Measurements from ENCODE around the gene SLC38A11.
A peak's percentile ranks its signal among the peaks of the same experiment; 100 is the strongest.

Gene SLC38A11

DNA sequence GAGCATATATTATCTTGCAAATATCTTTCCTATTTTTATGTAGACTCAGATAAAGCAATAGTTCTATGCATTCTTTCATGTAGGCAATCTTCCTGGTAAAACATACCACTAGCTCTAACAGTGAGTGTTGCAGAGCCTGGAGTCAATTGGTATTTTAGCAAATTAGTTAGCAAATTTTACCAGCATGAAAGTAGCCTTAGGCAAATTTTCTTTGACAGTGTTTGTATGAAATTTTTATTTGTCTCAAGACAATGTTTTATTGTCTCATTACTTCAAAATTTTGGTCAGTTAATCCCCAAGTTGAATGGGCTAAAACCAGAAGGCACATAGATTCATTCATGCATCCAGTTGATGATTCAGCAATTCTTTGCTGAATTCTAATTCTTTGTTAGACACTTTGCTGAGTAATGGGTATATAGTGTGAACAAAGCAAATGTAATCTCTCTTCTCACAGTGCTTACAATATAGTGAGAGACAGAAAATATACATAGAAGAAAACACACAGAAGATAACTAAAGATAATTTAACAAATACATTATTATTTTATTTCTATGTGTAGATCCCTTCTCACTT, 27.1 kb downstream of the SLC38A11 start:
- CTCF ChIA-PET: interaction anchor here (1.0 to 1.1 kb wide), 2 partner anchors 8 to 190 kb away, joined by 4 to 6 read pairs; no protein-coding TSS in a partner anchor
- H3K27ac ChIP-seq (ENCODE audit: extremely low read depth, low read depth, low read length): no peak overlapping the region
- TF ChIP-seq ZNF670 (tag by site-specific recombination; IDR thresholded peaks at IDR 0.05; ENCODE audit: low read depth) (no peak), IKZF3 (tag by site-specific recombination; IDR thresholded peaks at IDR 0.05) (no peak), OVOL3 (tag by site-specific recombination; IDR thresholded peaks at IDR 0.05) (no peak), WT1 (tag by site-specific recombination; IDR thresholded peaks at IDR 0.05) (no peak)
- TF ChIP-seq, protein P1, sequence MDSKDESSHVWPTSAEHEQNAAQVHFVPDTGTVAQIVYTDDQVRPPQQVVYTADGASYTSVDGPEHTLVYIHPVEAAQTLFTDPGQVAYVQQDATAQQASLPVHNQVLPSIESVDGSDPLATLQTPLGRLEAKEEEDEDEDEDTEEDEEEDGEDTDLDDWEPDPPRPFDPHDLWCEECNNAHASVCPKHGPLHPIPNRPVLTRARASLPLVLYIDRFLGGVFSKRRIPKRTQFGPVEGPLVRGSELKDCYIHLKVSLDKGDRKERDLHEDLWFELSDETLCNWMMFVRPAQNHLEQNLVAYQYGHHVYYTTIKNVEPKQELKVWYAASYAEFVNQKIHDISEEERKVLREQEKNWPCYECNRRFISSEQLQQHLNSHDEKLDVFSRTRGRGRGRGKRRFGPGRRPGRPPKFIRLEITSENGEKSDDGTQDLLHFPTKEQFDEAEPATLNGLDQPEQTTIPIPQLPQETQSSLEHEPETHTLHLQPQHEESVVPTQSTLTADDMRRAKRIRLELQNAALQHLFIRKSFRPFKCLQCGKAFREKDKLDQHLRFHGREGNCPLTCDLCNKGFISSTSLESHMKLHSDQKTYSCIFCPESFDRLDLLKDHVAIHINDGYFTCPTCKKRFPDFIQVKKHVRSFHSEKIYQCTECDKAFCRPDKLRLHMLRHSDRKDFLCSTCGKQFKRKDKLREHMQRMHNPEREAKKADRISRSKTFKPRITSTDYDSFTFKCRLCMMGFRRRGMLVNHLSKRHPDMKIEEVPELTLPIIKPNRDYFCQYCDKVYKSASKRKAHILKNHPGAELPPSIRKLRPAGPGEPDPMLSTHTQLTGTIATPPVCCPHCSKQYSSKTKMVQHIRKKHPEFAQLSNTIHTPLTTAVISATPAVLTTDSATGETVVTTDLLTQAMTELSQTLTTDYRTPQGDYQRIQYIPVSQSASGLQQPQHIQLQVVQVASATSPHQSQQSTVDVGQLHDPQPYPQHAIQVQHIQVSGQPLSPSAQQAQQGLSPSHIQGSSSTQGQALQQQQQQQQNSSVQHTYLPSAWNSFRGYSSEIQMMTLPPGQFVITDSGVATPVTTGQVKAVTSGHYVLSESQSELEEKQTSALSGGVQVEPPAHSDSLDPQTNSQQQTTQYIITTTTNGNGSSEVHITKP (tag by site-specific recombination; IDR thresholded peaks at IDR 0.05): no peak

DNA sequence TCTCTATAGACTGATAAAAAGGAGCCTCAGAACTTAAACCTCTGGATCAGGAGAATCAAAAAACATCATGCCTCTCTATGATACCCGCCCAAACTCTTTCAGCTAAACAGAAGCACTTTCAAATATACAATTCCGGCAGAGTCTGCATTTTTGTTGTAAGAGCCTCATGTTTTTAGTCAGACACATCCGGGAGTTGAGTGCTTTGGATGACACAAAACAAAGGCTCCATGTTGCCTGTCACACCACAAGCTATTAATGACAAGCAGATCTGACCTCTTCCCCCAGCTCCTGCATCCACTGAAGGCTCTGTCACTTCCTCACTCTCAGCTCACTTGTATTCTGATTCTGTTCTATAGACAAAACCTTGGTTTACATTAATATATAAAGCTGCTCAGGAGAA, 33.2 kb downstream of the SLC38A11 start:
- TF ChIP-seq ZNF610 (tag by site-specific recombination; IDR thresholded peaks at IDR 0.05; ENCODE audit: borderline replicate concordance): no peak
- TF ChIP-seq, protein P2, sequence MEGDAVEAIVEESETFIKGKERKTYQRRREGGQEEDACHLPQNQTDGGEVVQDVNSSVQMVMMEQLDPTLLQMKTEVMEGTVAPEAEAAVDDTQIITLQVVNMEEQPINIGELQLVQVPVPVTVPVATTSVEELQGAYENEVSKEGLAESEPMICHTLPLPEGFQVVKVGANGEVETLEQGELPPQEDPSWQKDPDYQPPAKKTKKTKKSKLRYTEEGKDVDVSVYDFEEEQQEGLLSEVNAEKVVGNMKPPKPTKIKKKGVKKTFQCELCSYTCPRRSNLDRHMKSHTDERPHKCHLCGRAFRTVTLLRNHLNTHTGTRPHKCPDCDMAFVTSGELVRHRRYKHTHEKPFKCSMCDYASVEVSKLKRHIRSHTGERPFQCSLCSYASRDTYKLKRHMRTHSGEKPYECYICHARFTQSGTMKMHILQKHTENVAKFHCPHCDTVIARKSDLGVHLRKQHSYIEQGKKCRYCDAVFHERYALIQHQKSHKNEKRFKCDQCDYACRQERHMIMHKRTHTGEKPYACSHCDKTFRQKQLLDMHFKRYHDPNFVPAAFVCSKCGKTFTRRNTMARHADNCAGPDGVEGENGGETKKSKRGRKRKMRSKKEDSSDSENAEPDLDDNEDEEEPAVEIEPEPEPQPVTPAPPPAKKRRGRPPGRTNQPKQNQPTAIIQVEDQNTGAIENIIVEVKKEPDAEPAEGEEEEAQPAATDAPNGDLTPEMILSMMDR (tag by site-specific recombination; IDR thresholded peaks at IDR 0.05): no peak
- H3K36me3 ChIP-seq (ENCODE audit: control insufficient read depth in 2 of 2, insufficient read depth in 1 of 2, low read length in 2 of 2): no peaks in the 10 kb centered on the region
- no peak overlapping the region for H3K4me3 ChIP-seq (ENCODE audit: low read depth, low read length)
- H3K4me1 ChIP-seq (ENCODE audit: control insufficient read depth, insufficient read depth, low read length): no peaks in the 10 kb centered on the region
- no peak overlapping the region for H3K27ac ChIP-seq (ENCODE audit: extremely low read depth, low read depth, low read length)
- CTCF ChIA-PET: interaction anchor here (0.5 to 1.7 kb wide), 3 partner anchors 9 to 141 kb away, joined by 4 to 11 read pairs (median 4); no protein-coding TSS in a partner anchor
- POLR2A ChIA-PET: no interaction called here
- H3K9me3 ChIP-seq (ENCODE audit: control insufficient read depth, insufficient read depth, low read depth, low read length): no peaks in the 10 kb centered on the region

More for the DNA sequence above, 27.1 kb downstream of the SLC38A11 start:
- Histone ChIP-seq H3K9me3 (ENCODE audit: control insufficient read depth, insufficient read depth, low read depth, low read length) (no peaks in the 10 kb centered on the region), H3K36me3 (ENCODE audit: control insufficient read depth in 2 of 2, insufficient read depth in 1 of 2, low read length in 2 of 2) (no peaks in the 10 kb centered on the region), H3K4me1 (ENCODE audit: control insufficient read depth, insufficient read depth, low read length) (no peaks in the 10 kb centered on the region), H3K4me3 (ENCODE audit: low read depth, low read length) (no peak overlapping the region)
- POLR2A ChIA-PET: no interaction called here

DNA sequence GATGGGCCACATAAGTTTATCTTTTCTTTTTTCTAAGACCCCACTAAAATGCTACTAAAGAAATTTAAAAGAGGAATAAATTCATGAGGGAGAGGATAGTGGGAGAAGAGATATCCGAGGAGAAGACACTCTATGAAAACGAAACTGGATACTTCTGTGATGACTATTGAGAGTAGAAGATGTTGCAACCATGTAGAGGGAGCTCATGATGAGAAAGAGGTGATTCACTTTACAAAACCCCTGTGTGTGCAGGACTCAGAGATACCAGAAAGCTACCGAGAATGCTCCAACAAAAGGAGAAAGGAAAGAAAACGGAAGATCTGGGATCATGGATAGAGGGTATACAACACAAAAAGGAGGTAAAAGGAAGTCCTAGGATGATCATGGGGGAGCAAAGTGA, 34.9 kb downstream of the SLC38A11 start:
- H3K4me1 ChIP-seq (ENCODE audit: control insufficient read depth, insufficient read depth, low read length): no peaks in the 10 kb centered on the region
- no peak overlapping the region for H3K27ac ChIP-seq (ENCODE audit: extremely low read depth, low read depth, low read length)
- CTCF ChIA-PET: interaction anchor here (0.8 to 1.5 kb wide), 4 partner anchors 8 to 78 kb away, joined by 3 to 4 read pairs (median 4); no protein-coding TSS in a partner anchor

DNA sequence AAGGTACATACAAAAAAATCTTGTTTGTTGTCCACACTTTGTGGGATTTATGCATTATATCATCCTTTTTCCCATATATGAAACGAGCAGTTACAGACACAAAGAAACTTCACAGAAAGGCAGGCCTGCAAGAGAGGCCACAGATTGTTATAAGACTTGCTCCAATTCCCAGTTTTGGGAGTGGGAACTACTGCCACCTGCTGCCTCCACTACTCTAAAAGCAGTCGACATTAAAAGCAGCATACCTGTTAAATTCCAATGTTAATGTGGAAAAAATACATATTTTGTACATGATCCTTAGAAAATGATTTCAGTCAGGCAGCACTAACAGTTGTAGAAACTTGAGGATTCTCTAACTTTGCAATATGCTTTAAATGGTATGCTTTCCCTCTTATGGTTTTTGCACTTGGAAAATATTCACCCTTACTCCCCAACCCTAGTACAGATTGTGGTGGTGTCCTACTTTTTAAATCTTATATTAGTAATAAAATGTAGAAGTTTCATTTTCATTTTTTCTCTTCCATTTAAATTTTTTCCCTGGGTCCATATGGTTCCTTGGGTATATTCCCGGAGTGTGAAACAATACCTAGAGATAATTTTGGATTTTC, 37.9 kb downstream of the SLC38A11 start:
- TF ChIP-seq ZNF654 (tag by site-specific recombination; IDR thresholded peaks at IDR 0.05; ENCODE audit: low read depth): peak; percentile 59
- TF ChIP-seq, protein P2 (tag by site-specific recombination; IDR thresholded peaks at IDR 0.05): peak; percentile 60
- TF ChIP-seq, protein P3, sequence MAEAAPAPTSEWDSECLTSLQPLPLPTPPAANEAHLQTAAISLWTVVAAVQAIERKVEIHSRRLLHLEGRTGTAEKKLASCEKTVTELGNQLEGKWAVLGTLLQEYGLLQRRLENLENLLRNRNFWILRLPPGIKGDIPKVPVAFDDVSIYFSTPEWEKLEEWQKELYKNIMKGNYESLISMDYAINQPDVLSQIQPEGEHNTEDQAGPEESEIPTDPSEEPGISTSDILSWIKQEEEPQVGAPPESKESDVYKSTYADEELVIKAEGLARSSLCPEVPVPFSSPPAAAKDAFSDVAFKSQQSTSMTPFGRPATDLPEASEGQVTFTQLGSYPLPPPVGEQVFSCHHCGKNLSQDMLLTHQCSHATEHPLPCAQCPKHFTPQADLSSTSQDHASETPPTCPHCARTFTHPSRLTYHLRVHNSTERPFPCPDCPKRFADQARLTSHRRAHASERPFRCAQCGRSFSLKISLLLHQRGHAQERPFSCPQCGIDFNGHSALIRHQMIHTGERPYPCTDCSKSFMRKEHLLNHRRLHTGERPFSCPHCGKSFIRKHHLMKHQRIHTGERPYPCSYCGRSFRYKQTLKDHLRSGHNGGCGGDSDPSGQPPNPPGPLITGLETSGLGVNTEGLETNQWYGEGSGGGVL (tag by site-specific recombination; IDR thresholded peaks at IDR 0.05): no peak
- POLR2A ChIA-PET: no interaction called here
- Histone ChIP-seq H3K27ac (ENCODE audit: extremely low read depth, low read depth, low read length) (no peak overlapping the region), H3K36me3 (ENCODE audit: control insufficient read depth in 2 of 2, insufficient read depth in 1 of 2, low read length in 2 of 2) (no peaks in the 10 kb centered on the region), H3K4me1 (ENCODE audit: control insufficient read depth, insufficient read depth, low read length) (peaks cover 3% of the 10 kb centered on the region; the same call in 1 of the 2 replicates), H3K9me3 (ENCODE audit: control insufficient read depth, insufficient read depth, low read depth, low read length) (no peaks in the 10 kb centered on the region), H3K4me3 (ENCODE audit: low read depth, low read length) (no peak overlapping the region)
- CTCF ChIA-PET: interaction anchor here (1.5 to 1.6 kb wide), 2 partner anchors 76 to 179 kb away, joined by 6 to 10 read pairs; partner anchors contain the start of gene COBLL1

More for the DNA sequence above, 34.9 kb downstream of the SLC38A11 start:
- POLR2A ChIA-PET: no interaction called here
- Histone ChIP-seq H3K4me3 (ENCODE audit: low read depth, low read length) (no peak overlapping the region), H3K36me3 (ENCODE audit: control insufficient read depth in 2 of 2, insufficient read depth in 1 of 2, low read length in 2 of 2) (no peaks in the 10 kb centered on the region), H3K9me3 (ENCODE audit: control insufficient read depth, insufficient read depth, low read depth, low read length) (no peaks in the 10 kb centered on the region)
- TF ChIP-seq ZNF600 (tag by site-specific recombination; IDR thresholded peaks at IDR 0.05): no peak
- peak; percentile 77 for TF ChIP-seq PRDM1 (tag by site-specific recombination; IDR thresholded peaks at IDR 0.05)
